Gastroesophageal sphincter (tissue), 3 donors: ENCODE measurements around the gene TMEM203.

Experiments
- CTCF ChIP-seq, 4 experiments: fragments of 200-600 bp in 2 of 4; fragments of 450-650 bp in 2 of 4; sonication (generic) in 1 of 4; IDR thresholded peaks; one replicate each; pipeline ENCODE4 v1.5.1; 2017 to 2019; ENCODE audit warnings: antibody characterized with exemption in 4 of 4, mild to moderate bottlenecking in 2 of 4, moderate library complexity in 2 of 4
- EP300 ChIP-seq: sonication (generic); formaldehyde crosslinking; IDR thresholded peaks from one replicate; pipeline ENCODE4 v1.6.1; 2017; ENCODE audit warnings: antibody characterized with exemption, mild to moderate bottlenecking
- POLR2A ChIP-seq, 2 donors: fragments of 450-650 bp; IDR thresholded peaks; one replicate each; pipeline ENCODE4 v1.6.1; 2017; ENCODE audit warnings: antibody characterized with exemption in 2 of 2, mild to moderate bottlenecking in 2 of 2, moderate library complexity in 1 of 2

GRCh38 chr9:137243626-137244485, 38.4 kb upstream of the TMEM203 start:
- TF ChIP-seq CTCF (IDR thresholded peaks at IDR 0.05) (no peak), POLR2A (IDR thresholded peaks at IDR 0.05) (peak in 1 of 2 donors; percentile 4), EP300 (no peak)
